ENCODE measurements around the gene ADAMTS3. TPM values are rescaled to one million over a fixed set of nuclear protein-coding genes. Genes with fewer than 3 reads are reported as not detected.
"Not testable (repeated sequence)": the region's sequence is repeated elsewhere in the genome, so short reads cannot be mapped to it uniquely, and the experiment has no call there.

Gene ADAMTS3
- total RNA-seq, 2 experiments from 2014 or later = not detected

DNA sequence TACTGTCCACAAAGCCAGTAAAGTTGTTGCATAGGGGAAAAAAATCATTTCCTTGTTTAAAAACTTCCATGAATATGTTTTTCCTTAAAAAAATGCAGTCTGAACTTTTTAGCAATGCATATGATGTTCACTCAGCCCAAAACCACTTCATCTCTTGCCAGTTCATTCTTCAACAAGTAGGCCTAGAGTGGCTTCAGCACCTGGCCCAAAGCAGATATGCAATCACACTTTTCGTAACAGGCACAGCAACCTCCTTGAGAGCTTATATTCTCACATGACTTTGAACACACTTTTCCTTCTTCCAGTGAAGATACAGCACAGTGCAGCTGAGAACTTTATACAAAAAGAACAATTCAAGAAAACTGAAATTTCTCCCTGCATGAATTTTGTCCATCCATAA, 128.6 kb downstream of the ADAMTS3 start:
- CTCF ChIA-PET = no interaction called here
- Mint-ChIP-seq H3K27ac (no peak overlapping the region), H3K9me3 (no peaks in the 10 kb centered on the region), H3K27me3 (no peaks in the 10 kb centered on the region), H3K36me3 (ENCODE audit: low read depth) (no peaks in the 10 kb centered on the region), H3K4me1 (no peaks in the 10 kb centered on the region), H3K4me3 (no peak overlapping the region)
- POLR2A ChIA-PET = no interaction called here
- DNase-seq = no peak

DNA sequence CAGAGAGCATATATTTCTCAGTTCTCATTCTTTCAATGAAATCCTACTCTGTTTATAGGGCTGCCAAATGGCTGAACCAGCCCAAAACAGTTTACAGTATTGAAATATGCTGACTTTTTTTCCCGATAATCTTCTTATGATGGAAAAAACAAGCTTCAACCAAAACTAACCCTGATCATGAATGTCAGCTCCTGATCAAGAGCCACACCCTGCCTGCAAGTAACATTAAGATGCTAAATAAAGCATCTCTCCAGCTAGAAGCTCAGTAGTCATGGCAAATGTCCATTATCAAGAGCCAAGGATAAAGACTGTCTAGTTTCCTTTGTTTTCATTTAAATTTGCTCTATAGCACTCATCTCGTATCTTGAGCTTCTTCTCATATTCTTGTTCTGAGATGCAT, 136.0 kb downstream of the ADAMTS3 start:
- no peaks in the 10 kb centered on the region for H3K27me3 Mint-ChIP-seq
- DNase-seq = no peak
- H3K27ac Mint-ChIP-seq = no peak overlapping the region
- H3K9me3 Mint-ChIP-seq = no peaks in the 10 kb centered on the region
- no peaks in the 10 kb centered on the region for H3K36me3 Mint-ChIP-seq (ENCODE audit: low read depth)
- ChIA-PET CTCF (no interaction called here), POLR2A (no interaction called here)
- no peaks in the 10 kb centered on the region for H3K4me1 Mint-ChIP-seq
- H3K4me3 Mint-ChIP-seq = no peak overlapping the region

DNA sequence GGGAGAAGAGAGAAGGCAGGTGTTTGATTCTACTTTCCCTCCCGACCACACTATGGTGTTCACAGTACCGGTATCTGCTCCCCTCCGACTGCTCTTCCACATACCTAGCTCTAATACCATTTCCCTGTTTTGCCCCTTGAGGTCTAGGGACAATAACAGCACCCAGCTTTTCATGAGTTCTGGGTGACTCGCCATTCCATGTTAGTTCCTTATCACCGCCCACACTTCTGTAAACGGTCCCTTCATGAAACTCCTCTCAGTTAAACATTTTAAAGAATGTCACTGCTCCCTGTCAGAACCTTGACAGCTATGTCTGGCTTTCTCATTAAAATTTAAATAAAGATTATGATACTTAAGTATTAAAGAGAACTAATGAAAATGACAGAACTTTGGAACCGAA, 136.7 kb downstream of the ADAMTS3 start:
- Mint-ChIP-seq H3K4me1 (no peaks in the 10 kb centered on the region), H3K27ac (no peak overlapping the region), H3K9me3 (no peaks in the 10 kb centered on the region), H3K27me3 (no peaks in the 10 kb centered on the region), H3K4me3 (no peak overlapping the region), H3K36me3 (ENCODE audit: low read depth) (no peaks in the 10 kb centered on the region)
- ChIA-PET POLR2A (no interaction called here), CTCF (no interaction called here)
- no peak for DNase-seq

DNA sequence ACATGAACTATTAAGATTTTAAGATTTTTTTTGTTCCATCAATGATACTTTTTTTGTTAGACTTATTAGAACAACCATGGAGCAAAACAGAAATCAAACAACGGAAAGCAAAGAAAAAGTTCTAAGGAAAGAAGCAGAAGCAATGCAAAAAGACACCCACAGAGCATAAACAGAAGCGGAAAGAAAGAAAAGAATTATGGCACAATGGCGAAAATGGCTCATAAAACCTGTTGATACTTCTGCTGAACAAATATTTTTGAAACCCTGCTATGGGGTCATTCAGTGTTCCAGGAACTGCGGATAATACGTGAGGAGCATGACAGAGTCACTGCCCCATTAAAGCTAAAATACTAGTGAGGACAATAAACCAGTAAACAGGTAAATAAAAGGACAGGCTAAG, 138.0 kb downstream of the ADAMTS3 start:
- Mint-ChIP-seq H3K9me3 (no peaks in the 10 kb centered on the region), H3K27me3 (no peaks in the 10 kb centered on the region), H3K27ac (no peak overlapping the region), H3K4me3 (no peak overlapping the region), H3K36me3 (ENCODE audit: low read depth) (no peaks in the 10 kb centered on the region), H3K4me1 (no peaks in the 10 kb centered on the region)
- CTCF ChIA-PET = no interaction called here
- POLR2A ChIA-PET = no interaction called here
- no peak for DNase-seq

DNA sequence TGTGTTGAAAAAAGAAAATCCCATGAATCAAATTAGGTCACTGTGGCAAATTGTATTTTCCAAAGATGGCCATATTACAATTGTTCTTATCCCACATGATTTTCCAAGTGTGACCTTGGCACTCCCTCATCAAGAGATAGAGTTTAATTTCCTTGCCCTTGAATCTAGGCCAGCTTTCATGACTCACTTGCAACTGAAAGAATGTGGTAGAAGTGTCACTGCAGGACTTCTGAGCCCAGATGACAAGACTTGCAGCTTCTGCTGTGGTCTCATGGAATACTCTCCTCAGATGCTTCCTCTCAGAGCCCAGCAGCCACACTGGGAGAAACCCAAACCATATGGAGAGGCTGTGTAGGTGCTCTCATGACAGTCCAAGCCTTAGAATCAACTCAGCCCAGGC, 139.0 kb downstream of the ADAMTS3 start:
- H3K36me3 Mint-ChIP-seq (ENCODE audit: low read depth) = no peaks in the 10 kb centered on the region
- ChIA-PET POLR2A (no interaction called here), CTCF (no interaction called here)

DNA sequence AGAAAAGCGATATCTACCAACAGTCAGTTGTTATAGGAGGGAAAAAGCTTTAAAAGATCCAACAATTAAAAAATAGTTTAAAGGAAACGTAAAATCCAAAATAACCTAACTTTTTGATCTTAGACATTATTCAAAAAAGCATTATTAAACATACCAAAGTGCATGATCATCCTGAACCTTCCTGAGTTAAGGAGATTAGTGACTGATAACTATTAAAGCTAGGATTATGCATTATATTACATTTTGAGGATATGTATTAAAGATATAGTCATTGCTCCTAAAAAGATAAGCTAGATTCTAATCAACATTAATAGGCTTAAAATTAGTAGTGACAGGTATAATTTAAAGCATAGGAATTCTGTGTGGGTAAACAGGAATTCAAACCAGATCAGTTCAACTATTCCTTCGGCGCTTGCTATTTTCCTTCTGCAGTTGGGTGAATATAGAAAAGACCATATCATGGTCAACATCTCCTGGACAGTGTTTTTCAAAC, 139.6 kb downstream of the ADAMTS3 start:
- H3K27ac Mint-ChIP-seq = no peak overlapping the region
- no peaks in the 10 kb centered on the region for H3K27me3 Mint-ChIP-seq
- CTCF ChIA-PET = no interaction called here
- POLR2A ChIA-PET = no interaction called here
- no peaks in the 10 kb centered on the region for H3K4me1 Mint-ChIP-seq
- no peak overlapping the region for H3K4me3 Mint-ChIP-seq
- no peaks in the 10 kb centered on the region for H3K36me3 Mint-ChIP-seq (ENCODE audit: low read depth)
- no peaks in the 10 kb centered on the region for H3K9me3 Mint-ChIP-seq
- DNase-seq = no peak

More for the DNA sequence above, 139.0 kb downstream of the ADAMTS3 start:
- no peak for DNase-seq
- no peaks in the 10 kb centered on the region for H3K4me1 Mint-ChIP-seq
- no peak overlapping the region for H3K27ac Mint-ChIP-seq
- no peaks in the 10 kb centered on the region for H3K9me3 Mint-ChIP-seq
- H3K4me3 Mint-ChIP-seq = no peak overlapping the region
- no peaks in the 10 kb centered on the region for H3K27me3 Mint-ChIP-seq

DNA sequence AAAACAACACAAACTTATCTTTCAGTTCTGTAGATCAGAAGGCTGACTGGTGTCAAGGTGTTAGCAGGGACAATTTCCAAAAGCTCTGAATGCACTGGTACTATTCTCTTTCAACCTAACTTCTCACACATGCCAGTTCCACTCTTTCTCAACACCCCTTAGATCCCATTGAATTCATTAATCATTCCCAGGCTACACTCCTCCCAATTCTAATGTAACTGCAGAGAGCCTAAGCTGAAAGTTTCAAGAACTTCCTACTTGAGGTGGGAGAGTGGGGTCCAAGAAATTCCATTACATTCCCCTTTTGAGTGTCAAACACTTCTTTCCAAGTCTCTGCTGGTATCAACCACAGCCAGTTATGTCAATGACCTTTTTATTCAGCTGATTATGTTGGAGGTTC, 142.0 kb downstream of the ADAMTS3 start:
- no peak overlapping the region for H3K4me3 Mint-ChIP-seq
- H3K27me3 Mint-ChIP-seq = no peaks in the 10 kb centered on the region
- H3K9me3 Mint-ChIP-seq = no peaks in the 10 kb centered on the region
- H3K36me3 Mint-ChIP-seq (ENCODE audit: low read depth) = no peaks in the 10 kb centered on the region
- ChIA-PET POLR2A (no interaction called here), CTCF (no interaction called here)
- H3K27ac Mint-ChIP-seq = no peak overlapping the region
- no peak for DNase-seq
- no peaks in the 10 kb centered on the region for H3K4me1 Mint-ChIP-seq

DNA sequence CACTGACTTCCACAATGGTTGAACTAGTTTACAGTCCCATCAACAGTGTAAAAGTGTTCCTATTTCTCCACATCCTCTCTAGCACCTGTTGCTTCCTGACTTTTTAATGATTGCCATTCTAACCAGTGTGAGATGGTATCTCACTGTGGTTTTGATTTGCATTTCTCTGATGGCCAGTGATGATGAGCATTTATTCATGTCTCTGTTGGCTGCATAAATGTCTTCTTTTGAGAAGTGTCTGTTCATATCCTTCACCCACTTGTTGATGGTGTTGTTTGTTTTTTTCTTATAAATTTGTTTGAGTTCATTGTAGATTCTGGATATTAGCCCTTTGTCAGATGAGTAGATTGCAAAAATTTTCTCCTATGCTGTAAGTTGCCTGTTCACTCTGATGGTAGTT, 143.1 kb downstream of the ADAMTS3 start:
- H3K4me1 Mint-ChIP-seq; DNase-seq; H3K27me3 Mint-ChIP-seq; H3K9me3 Mint-ChIP-seq; H3K27ac Mint-ChIP-seq; H3K4me3 Mint-ChIP-seq; POLR2A ChIA-PET; CTCF ChIA-PET; H3K36me3 Mint-ChIP-seq (ENCODE audit: low read depth): not testable (repeated sequence)

DNA sequence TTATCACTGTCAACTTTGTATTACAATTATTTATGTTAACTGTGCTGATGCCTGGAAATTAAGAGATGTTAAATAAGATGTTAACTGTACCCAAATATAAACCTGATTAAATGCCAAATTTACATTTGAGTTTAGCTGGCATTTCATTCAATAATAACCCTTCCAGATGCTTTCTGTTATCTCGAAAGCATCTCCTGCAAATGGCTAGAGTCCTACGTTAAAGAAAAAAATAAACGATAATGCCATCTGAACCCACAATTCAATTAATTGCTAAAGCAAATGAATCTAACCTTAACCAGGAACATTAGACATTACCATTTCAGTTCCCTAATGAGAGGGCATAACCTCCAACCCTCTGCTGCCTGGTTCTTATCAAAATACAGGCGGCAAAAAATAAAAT, 145.0 kb downstream of the ADAMTS3 start:
- H3K27ac Mint-ChIP-seq = no peak overlapping the region
- no peak overlapping the region for H3K4me3 Mint-ChIP-seq
- ChIA-PET CTCF (no interaction called here), POLR2A (no interaction called here)
- no peak for DNase-seq
- no peaks in the 10 kb centered on the region for H3K9me3 Mint-ChIP-seq
- no peaks in the 10 kb centered on the region for H3K36me3 Mint-ChIP-seq (ENCODE audit: low read depth)
- H3K27me3 Mint-ChIP-seq = no peaks in the 10 kb centered on the region
- H3K4me1 Mint-ChIP-seq = no peaks in the 10 kb centered on the region

DNA sequence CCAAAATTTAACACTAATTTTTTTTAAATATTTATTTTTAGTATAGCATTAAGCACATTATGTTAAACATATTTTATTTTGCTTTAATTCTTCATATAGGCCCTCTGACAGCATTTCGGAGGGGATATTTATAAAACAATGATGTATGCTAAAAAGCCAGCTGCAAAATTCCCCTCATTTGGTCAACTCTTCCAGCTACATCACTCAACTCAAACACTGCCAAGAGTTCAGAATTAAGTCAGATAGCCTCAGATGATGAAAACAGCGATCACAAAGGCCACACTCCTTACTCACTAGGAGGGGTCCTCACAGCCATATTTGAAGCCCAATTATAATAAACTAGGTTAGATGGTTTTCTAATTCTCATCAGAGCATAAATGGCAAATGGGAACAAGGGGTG, 146.6 kb downstream of the ADAMTS3 start:
- no peak for DNase-seq
- Mint-ChIP-seq H3K36me3 (ENCODE audit: low read depth) (no peaks in the 10 kb centered on the region), H3K4me1 (no peaks in the 10 kb centered on the region), H3K9me3 (no peaks in the 10 kb centered on the region), H3K27ac (no peak overlapping the region), H3K27me3 (no peaks in the 10 kb centered on the region), H3K4me3 (no peak overlapping the region)
- ChIA-PET CTCF (no interaction called here), POLR2A (no interaction called here)

DNA sequence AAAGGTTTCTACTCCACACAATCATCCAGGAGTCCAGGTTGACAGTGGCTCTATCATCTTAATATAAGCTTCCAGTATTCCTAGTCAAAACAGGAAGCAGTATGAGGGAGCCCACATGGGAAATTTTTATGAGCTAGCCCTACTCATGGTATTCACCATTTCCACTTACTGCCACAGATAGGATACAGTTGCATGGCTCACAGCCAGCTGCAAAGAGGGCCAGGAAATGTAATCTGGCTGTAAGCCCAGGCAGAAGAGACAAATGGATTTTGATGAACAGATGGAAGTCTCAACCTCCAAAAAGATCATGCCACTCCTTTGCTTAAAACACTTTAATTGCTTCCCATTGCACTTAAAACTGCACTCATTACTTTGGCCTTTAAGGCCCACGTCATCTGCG, 150.6 kb downstream of the ADAMTS3 start:
- Mint-ChIP-seq H3K27me3 (no peaks in the 10 kb centered on the region), H3K9me3 (no peaks in the 10 kb centered on the region), H3K4me3 (no peak overlapping the region), H3K36me3 (ENCODE audit: low read depth) (no peaks in the 10 kb centered on the region), H3K27ac (no peak overlapping the region), H3K4me1 (no peaks in the 10 kb centered on the region)
- ChIA-PET CTCF (no interaction called here), POLR2A (no interaction called here)
- DNase-seq = no peak

DNA sequence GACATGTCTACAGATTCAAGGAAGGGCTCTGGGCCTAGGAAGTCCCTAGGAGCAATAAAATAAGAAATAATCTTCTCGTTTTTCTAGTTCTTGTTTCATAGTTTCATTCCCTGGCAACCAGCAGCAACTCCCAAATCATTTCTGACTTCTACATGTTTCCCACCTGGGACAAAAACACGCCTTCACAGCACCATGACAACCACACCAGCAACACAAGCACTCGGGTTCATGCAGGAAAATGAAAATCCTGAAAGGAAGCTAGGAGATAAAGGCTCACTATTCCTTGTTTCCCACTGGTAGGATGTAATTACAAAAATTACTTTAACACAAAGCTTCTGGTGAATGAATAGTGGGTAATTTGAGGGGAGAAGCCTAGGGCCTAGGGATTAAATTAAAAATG, 158.9 kb downstream of the ADAMTS3 start:
- ChIA-PET CTCF (no interaction called here), POLR2A (no interaction called here)
- Mint-ChIP-seq H3K9me3 (no peaks in the 10 kb centered on the region), H3K4me3 (no peak overlapping the region), H3K27me3 (no peaks in the 10 kb centered on the region), H3K4me1 (no peaks in the 10 kb centered on the region), H3K27ac (no peak overlapping the region), H3K36me3 (ENCODE audit: low read depth) (no peaks in the 10 kb centered on the region)
- DNase-seq = no peak

DNA sequence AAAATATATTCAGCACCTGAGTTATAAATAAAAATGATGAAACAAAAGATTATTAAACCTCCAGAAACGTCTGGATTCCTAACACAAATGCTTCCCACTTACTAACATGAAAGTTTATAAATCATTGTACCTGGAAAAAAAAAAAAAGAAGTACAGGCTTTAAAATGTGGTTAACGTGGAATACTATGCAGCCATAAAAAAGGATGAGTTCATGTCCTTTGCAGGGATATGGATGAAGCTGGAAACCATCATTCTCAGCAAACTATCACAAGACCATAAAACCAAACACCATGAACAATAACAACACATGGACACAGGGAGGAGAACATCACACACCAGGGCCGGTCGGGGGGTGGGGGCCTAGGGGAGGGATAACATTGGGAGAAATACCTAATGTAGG, 160.5 kb downstream of the ADAMTS3 start:
- Mint-ChIP-seq H3K9me3 (no peaks in the 10 kb centered on the region), H3K27ac (no peak overlapping the region), H3K27me3 (no peaks in the 10 kb centered on the region), H3K36me3 (ENCODE audit: low read depth) (no peaks in the 10 kb centered on the region), H3K4me3 (no peak overlapping the region), H3K4me1 (no peaks in the 10 kb centered on the region)
- DNase-seq = no peak
- POLR2A ChIA-PET = no interaction called here
- CTCF ChIA-PET = no interaction called here

DNA sequence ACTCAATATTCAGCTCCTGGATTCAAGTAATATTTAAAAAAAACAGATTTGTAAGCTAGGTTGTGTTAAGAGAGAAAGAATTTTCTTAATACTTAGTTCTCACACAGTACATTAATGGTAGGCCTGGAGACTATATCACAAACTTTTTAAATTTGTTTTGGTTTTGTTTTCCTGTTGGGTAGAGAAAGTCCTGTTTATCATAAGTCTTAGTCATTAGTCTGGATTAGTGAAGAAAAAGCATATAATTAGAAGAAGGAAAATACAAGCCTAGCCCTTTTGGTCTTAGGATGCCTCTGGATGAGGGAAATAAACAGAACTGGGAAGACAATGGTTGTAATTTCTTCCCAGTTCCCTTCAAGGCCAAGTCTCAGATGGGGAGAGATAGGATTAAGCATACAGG, 163.6 kb downstream of the ADAMTS3 start:
- no peak for DNase-seq
- Mint-ChIP-seq H3K27ac (no peak overlapping the region), H3K4me3 (no peak overlapping the region), H3K4me1 (no peaks in the 10 kb centered on the region), H3K36me3 (ENCODE audit: low read depth) (no peaks in the 10 kb centered on the region), H3K27me3 (no peaks in the 10 kb centered on the region), H3K9me3 (no peaks in the 10 kb centered on the region)
- POLR2A ChIA-PET = no interaction called here
- CTCF ChIA-PET = no interaction called here

DNA sequence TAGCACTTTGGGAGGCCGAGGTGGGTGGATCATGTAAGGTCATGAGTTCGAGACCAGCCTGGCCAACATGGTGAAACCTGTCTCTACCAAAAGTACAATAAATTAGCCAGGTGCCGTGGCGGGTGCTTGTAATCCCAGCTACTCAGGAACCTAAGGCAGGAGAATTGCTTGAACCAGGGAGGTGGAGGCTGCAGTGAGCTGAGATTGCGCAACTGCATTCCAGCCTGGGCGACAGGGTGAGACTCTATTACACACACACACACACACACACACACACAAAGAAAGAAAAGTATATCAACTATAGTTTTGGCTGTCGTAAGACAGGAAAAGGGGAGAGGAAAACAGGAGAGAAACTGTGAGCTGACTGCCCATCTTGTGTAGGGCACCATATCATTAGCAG, 171.7 kb downstream of the ADAMTS3 start:
- Mint-ChIP-seq H3K36me3 (ENCODE audit: low read depth) (no peaks in the 10 kb centered on the region), H3K27me3 (no peaks in the 10 kb centered on the region), H3K27ac (no peak overlapping the region), H3K4me1 (no peaks in the 10 kb centered on the region), H3K4me3 (no peak overlapping the region), H3K9me3 (no peaks in the 10 kb centered on the region)
- POLR2A ChIA-PET = no interaction called here
- DNase-seq = no peak
- CTCF ChIA-PET = no interaction called here

Measured in activated CD4-positive, alpha-beta T cell treated with anti-CD3 and anti-CD28 coated beads, Interleukin-2, amount 10 ng/mL, durations not matched to agents 7 days and 5 days (primary cell).